Measurements from ENCODE around the gene DNAH14.

DNAH14 gene

DNA sequence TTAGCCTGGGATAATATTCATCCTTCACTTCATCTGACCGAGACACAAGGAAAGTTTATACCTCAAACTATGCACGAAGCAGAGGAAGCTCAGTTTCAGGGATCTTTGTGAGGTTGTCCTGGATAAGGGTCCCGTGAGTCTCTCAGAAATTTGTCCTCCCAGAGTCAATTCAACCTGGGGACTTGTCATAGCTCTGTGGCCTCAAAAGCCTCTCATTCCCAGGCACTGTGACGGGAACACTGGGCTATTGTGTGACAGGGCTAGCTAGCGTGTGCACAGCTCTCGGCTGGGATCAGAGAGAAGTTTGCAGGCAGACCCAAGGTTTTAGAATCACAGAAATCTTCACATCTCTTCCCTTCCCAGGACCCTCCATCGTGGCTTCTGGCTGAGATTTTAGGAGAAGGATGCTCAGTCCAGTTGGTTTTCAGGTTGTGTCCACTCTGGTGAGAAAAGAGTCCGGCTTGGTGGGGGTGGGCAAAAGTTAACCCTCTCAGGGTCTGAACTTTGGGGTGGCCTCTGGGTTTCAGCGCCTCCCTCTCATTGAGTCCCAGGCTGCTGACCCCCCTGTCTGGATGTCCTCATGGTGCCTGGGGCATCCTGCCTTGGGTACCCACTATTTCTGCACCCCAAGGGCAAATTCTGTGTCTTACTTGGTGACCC, 518.8 kb downstream of the DNAH14 start:
- ATAC-seq (no peak), DNase-seq (no peak)
- H3K27ac Mint-ChIP-seq, result no peak overlapping the region
- H3K9me3 Mint-ChIP-seq, result no peaks in the 10 kb centered on the region
- no peak overlapping the region for H3K4me3 Mint-ChIP-seq
- H3K27me3 Mint-ChIP-seq, result no peaks in the 10 kb centered on the region
- H3K4me1 Mint-ChIP-seq, result peaks cover 61% of the 10 kb centered on the region

Measured in stimulated activated naive CD8-positive, alpha-beta T cell treated with anti-CD3 and anti-CD28 coated beads, Interleukin-15, amount 100 ng/mL, for 72 hours (primary cell).